ENCODE results near the gene PTPN3. TPM values are rescaled to one million over a fixed set of nuclear protein-coding genes. Genes with fewer than 3 reads are reported as not detected.
A peak's percentile ranks its signal among the peaks of the same experiment; 100 is the strongest.
"Not testable (repeated sequence)": the region's sequence is repeated elsewhere in the genome, so short reads cannot be mapped to it uniquely, and the experiment has no call there.

The PTPN3 gene
- 46.7 TPM for total RNA-seq
- long read RNA-seq, partial matches to known transcripts = 41 of 57 reads
- long read RNA-seq, other reads (novel, unspliced or antisense) = 16 of 57 reads

GRCh38 chr9:109498195-109499092 lies at the start of gene PTPN3:
Gene PTPN3 (minus strand): TSS chr9:109498307. CDS start chr9:109463434, 34,873 bp downstream.
- intact Hi-C loops (cut with DNase I) = no loop called here
- DNase-seq (ENCODE audit: missing footprints) (no peak), ATAC-seq (no peak)

GRCh38 chr9:109544954-109545353 lies 46.8 kb upstream of the PTPN3 start:
- DNase-seq (ENCODE audit: missing footprints); ATAC-seq; intact Hi-C loops (cut with DNase I): not testable (repeated sequence)

GRCh38 chr9:109542922-109543321 lies 44.8 kb upstream of the PTPN3 start:
- ATAC-seq = no peak
- intact Hi-C loops (cut with DNase I) = no loop called here
- DNase-seq (ENCODE audit: missing footprints) = no peak

GRCh38 chr9:109538346-109538745 lies 40.2 kb upstream of the PTPN3 start:
- no peak for DNase-seq (ENCODE audit: missing footprints)
- no peak for ATAC-seq
- intact Hi-C loops (cut with DNase I) = no loop called here

GRCh38 chr9:109537288-109537687 lies 39.2 kb upstream of the PTPN3 start:
- no peak for ATAC-seq
- DNase-seq (ENCODE audit: missing footprints) = no peak
- intact Hi-C loops (cut with DNase I) = no loop called here

- no peak for ATAC-seq
- no peak for DNase-seq (ENCODE audit: missing footprints)
- intact Hi-C loops (cut with DNase I) = no loop called here
Observed at GRCh38 chr9:109536859-109537258, 38.8 kb upstream of the PTPN3 start.

GRCh38 chr9:109535365-109535764 lies 37.3 kb upstream of the PTPN3 start:
- intact Hi-C loops (cut with DNase I) = no loop called here
- no peak for ATAC-seq
- no peak for DNase-seq (ENCODE audit: missing footprints)

- DNase-seq (ENCODE audit: missing footprints) (no peak), ATAC-seq (no peak)
- intact Hi-C loops (cut with DNase I) = no loop called here
Observed at GRCh38 chr9:109534151-109534550, 36.0 kb upstream of the PTPN3 start.

- ATAC-seq; intact Hi-C loops (cut with DNase I); DNase-seq (ENCODE audit: missing footprints): not testable (repeated sequence)
Observed at GRCh38 chr9:109532652-109533051, 34.5 kb upstream of the PTPN3 start.

GRCh38 chr9:109522106-109522505 lies 24.0 kb upstream of the PTPN3 start:
- ATAC-seq (no peak), DNase-seq (ENCODE audit: missing footprints) (no peak)
- intact Hi-C loops (cut with DNase I) = no loop called here

GRCh38 chr9:109520475-109521132 lies 22.5 kb upstream of the PTPN3 start:
- ATAC-seq = peak; percentile 76
- no peak for DNase-seq (ENCODE audit: missing footprints)
- intact Hi-C loops (cut with DNase I) = no loop called here

- intact Hi-C loops (cut with DNase I) = no loop called here
- ATAC-seq (no peak), DNase-seq (ENCODE audit: missing footprints) (no peak)
Observed at GRCh38 chr9:109519366-109519765, 21.3 kb upstream of the PTPN3 start.

GRCh38 chr9:109518621-109519335 lies 20.7 kb upstream of the PTPN3 start:
- intact Hi-C loops (cut with DNase I) = no loop called here
- no peak for DNase-seq (ENCODE audit: missing footprints)
- ATAC-seq = no peak

GRCh38 chr9:109517901-109518377 lies 19.8 kb upstream of the PTPN3 start:
- DNase-seq (ENCODE audit: missing footprints) (no peak), ATAC-seq (no peak)
- intact Hi-C loops (cut with DNase I) = no loop called here

GRCh38 chr9:109513871-109514270 lies 15.8 kb upstream of the PTPN3 start:
- intact Hi-C loops (cut with DNase I) = no loop called here

GRCh38 chr9:109512170-109512756 lies 14.2 kb upstream of the PTPN3 start:
- ATAC-seq (no peak), DNase-seq (ENCODE audit: missing footprints) (no peak)
- intact Hi-C loops (cut with DNase I) = no loop called here

More at GRCh38 chr9:109513871-109514270, 15.8 kb upstream of the PTPN3 start:
- DNase-seq (ENCODE audit: missing footprints) (no peak), ATAC-seq (no peak)

GRCh38 chr9:109510506-109510905 lies 12.4 kb upstream of the PTPN3 start:
- no peak for DNase-seq (ENCODE audit: missing footprints)
- no peak for ATAC-seq
- intact Hi-C loops (cut with DNase I) = no loop called here

- DNase-seq (ENCODE audit: missing footprints); intact Hi-C loops (cut with DNase I); ATAC-seq: not testable (repeated sequence)
Observed at GRCh38 chr9:109510042-109510441, 11.9 kb upstream of the PTPN3 start.

GRCh38 chr9:109509611-109510010 lies 11.5 kb upstream of the PTPN3 start:
- DNase-seq (ENCODE audit: missing footprints) (no peak), ATAC-seq (no peak)
- intact Hi-C loops (cut with DNase I) = no loop called here

Measured in Right ventricle myocardium inferior (tissue), 1 donor.